ENCODE measurements around the gene FOSL2. TPM values are rescaled to one million over a fixed set of nuclear protein-coding genes. Genes with fewer than 3 reads are reported as not detected.

FOSL2 gene
- total and polyA plus RNA-seq, 8 donors = 11.7 to 114 (median 15.1) TPM

GRCh38 chr2:28415010-28415409 is 22.4 kb downstream of the FOSL2 start:
- DNase-seq (peak in 1 of 4 donors; percentile 30), ATAC-seq (no peak)
- intact Hi-C loops (cut with DNase I) = no loop called here
- no peak for TF ChIP-seq CTCF (IDR thresholded peaks at IDR 0.05)
- Histone ChIP-seq H3K9me3 (no peaks in the 10 kb centered on the region), H3K4me1 (peaks cover 0 to 44% of the 10 kb centered on the region in 2 donors), H3K36me3 (peaks cover 0 to 100% of the 10 kb centered on the region in 2 donors), H3K27ac (no peak overlapping the region), H3K4me3 (no peak overlapping the region), H3K27me3 (no peaks in the 10 kb centered on the region)

DNA sequence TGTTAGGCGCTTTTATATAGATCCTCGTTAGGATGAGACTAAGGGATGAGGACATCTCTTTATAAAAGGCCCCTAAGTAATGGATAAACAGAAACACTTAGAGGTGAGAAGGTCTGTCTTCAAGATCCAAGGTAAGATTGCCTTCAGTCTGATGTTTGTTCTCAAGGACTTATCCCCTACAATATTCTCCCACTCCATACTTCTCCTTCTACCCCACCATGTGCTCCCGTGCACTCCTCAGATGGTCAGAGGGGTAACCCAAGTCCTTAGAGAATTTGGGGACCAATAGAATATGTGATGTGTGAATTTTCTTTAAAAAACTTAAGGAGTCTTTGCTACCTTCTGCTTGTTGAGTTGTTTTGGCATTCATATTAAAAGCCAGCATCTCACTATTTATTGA is 23.1 kb downstream of the FOSL2 start:
- H3K4me3 ChIP-seq = no peak overlapping the region
- no peak for TF ChIP-seq CTCF (IDR thresholded peaks at IDR 0.05)
- no peak for DNase-seq
- peaks cover 0 to 37% of the 10 kb centered on the region in 2 donors for H3K4me1 ChIP-seq
- no peaks in the 10 kb centered on the region for H3K27me3 ChIP-seq
- H3K27ac ChIP-seq = no peak overlapping the region
- ATAC-seq = no peak
- no peaks in the 10 kb centered on the region for H3K9me3 ChIP-seq
- peaks cover 0 to 100% of the 10 kb centered on the region in 2 donors for H3K36me3 ChIP-seq
- intact Hi-C loops (cut with DNase I) = no loop called here

GRCh38 chr2:28419003-28419402 is 26.3 kb downstream of the FOSL2 start:
- Histone ChIP-seq H3K27me3 (no peaks in the 10 kb centered on the region), H3K9me3 (no peaks in the 10 kb centered on the region), H3K27ac (no peak overlapping the region), H3K4me1 (peaks cover 0 to 20% of the 10 kb centered on the region in 2 donors), H3K36me3 (peaks cover 0 to 68% of the 10 kb centered on the region in 2 donors), H3K4me3 (no peak overlapping the region)
- peak in 1 of 4 donors; percentile 16 for DNase-seq
- intact Hi-C loops (cut with DNase I) = no loop called here
- TF ChIP-seq CTCF (IDR thresholded peaks at IDR 0.05) = no peak
- no peak for ATAC-seq

DNA sequence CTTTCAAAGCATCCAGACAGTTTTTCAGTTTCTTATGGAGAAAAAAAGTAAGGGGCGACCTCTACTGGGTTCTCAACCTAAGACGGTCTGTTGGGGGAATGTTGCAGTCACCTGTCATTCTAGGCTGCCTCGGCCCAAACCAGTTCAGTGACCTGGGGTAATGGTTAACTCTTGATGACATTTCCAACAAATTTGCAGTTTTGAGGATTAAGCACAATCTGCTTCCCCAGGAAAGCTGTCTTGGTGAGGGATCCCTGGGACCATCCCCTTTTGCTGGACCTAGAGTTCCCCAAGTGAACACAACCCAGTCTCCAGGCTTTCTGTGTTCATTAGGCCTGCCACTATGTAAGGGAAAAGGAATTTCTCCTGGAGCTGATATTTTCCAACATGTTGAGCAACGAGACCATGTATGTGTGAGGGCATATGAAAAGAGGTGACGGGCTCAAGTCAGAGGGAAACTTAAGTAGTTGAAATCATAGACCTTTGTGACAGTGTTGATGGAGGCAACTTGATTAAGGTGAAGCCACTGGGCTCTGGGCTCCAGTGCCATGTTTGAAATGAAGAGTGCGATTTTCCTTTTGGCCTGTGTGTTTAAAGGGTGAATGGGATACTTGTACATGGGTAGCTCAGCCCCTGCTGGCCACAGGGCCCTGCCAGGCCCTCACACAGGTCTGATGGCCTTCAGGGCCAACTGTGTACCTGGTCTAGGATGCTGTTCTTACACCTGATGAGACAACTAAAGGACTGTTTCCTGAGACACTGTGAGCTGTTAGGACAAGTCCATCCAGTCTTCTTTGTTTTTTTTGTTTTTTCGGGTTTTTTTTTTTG is 27.0 kb downstream of the FOSL2 start:
- Histone ChIP-seq H3K4me3 (no peak overlapping the region), H3K36me3 (peaks cover 0 to 61% of the 10 kb centered on the region in 2 donors), H3K27ac (no peak overlapping the region), H3K9me3 (no peaks in the 10 kb centered on the region), H3K27me3 (no peaks in the 10 kb centered on the region), H3K4me1 (peaks cover 0 to 20% of the 10 kb centered on the region in 2 donors)
- ATAC-seq (no peak), DNase-seq (peak in 2 of 4 donors; percentile 16 to 51)
- no peak for TF ChIP-seq CTCF (IDR thresholded peaks at IDR 0.05)
- intact Hi-C loops (cut with DNase I) = no loop called here

GRCh38 chr2:28420722-28421121 is 28.1 kb downstream of the FOSL2 start:
- Histone ChIP-seq H3K4me3 (no peak overlapping the region), H3K27ac (peak overlapping the region in 1 of 2 donors; percentile 13), H3K4me1 (peaks cover 0 to 30% of the 10 kb centered on the region in 2 donors), H3K27me3 (no peaks in the 10 kb centered on the region), H3K9me3 (no peaks in the 10 kb centered on the region), H3K36me3 (peaks cover 0 to 51% of the 10 kb centered on the region in 2 donors)
- intact Hi-C loops (cut with DNase I) = no loop called here
- no peak for TF ChIP-seq CTCF (IDR thresholded peaks at IDR 0.05)
- DNase-seq (peak in 1 of 4 donors; percentile 27), ATAC-seq (peak; percentile 47)

All from left lung (tissue), 10 donors.